H1 (cell line): ENCODE measurements around the gene SYP. TPM values are rescaled to one million over a fixed set of nuclear protein-coding genes. Genes with fewer than 3 reads are reported as not detected.

Experiments
- CTCF ChIA-PET: fragments of 300-600 bp; sonication (Branson Sonifier 250); formaldehyde crosslinking; loops from one replicate; lab custom pipeline; 2021; ENCODE audit not compliant: partially characterized antibody; lab: Charles Lee
- POLR2A ChIA-PET: fragments of 300-600 bp; sonication (Branson Sonifier 250); formaldehyde crosslinking; loops from one replicate; lab custom pipeline; 2021; ENCODE audit warnings: inconsistent platforms; ENCODE audit not compliant: partially characterized antibody; lab: Charles Lee
- DNase-seq, 2 experiments: peaks; one replicate each; pipeline versions ENCODE4 v3.0.0 to v3.0.0-alpha.2; 2010 to 2022; ENCODE audit warnings: low spot score in 2 of 2, low read depth in 1 of 2, mixed read lengths in 1 of 2
- FAIRE-seq: peaks from 2 replicates; lab custom pipeline; 2011; peaks lifted over from hg19 to GRCh38; lab: Jason Lieb, UNC
- H2AFZ ChIP-seq: 2 replicates; pipeline ENCODE4 v1.8.1; 2012; ENCODE audit warnings: low read length, inconsistent platforms
- H2AK5ac ChIP-seq: 2 replicates; pipeline ENCODE4 v1.6.1; 2013; ENCODE audit warnings: low read depth, low read length
- H2BK120ac ChIP-seq: replicated peaks from 2 replicates; pipeline ENCODE3; 2013; ENCODE audit warnings: low read depth, low read length, inconsistent platforms
- H2BK12ac ChIP-seq: 2 replicates; pipeline ENCODE4 v1.6.1; 2013; ENCODE audit warnings: low read depth, low read length
- H2BK15ac ChIP-seq: 2 replicates; pipeline ENCODE4 v1.6.1; 2013; ENCODE audit warnings: low read length
- H2BK20ac ChIP-seq: 2 replicates; pipeline ENCODE4 v1.6.1; 2013; ENCODE audit warnings: low read length
- H2BK5ac ChIP-seq: 2 replicates; pipeline ENCODE4 v1.6.1; 2013; ENCODE audit warnings: low read depth, low read length
- H3K14ac ChIP-seq: 2 replicates; pipeline ENCODE4 v1.6.1; 2013; ENCODE audit warnings: inconsistent platforms; ENCODE audit not compliant: insufficient read length
- H3K18ac ChIP-seq: 2 replicates; pipeline ENCODE4 v1.6.1; 2013; ENCODE audit warnings: low read length; ENCODE audit errors: extremely low read depth
- H3K23ac ChIP-seq: 2 replicates; pipeline ENCODE4 v1.6.1; 2013; ENCODE audit warnings: inconsistent platforms; ENCODE audit not compliant: insufficient read length
- H3K23me2 ChIP-seq: 2 replicates; pipeline ENCODE4 v1.6.1; 2013; ENCODE audit warnings: low read depth, low read length
- H3K27ac ChIP-seq: 2 replicates; pipeline ENCODE4 v1.6.1; 2011; ENCODE audit warnings: low read depth, low read length, inconsistent platforms
- H3K27me3 ChIP-seq, 4 experiments: replicated peaks in 1 of 4; 1 replicate in 1 of 4; 2 replicates in 3 of 4; pipeline versions ENCODE4 v1.6.1 to v1.8.1; 2011 to 2013; ENCODE audit warnings: low read length in 3 of 4, mild to moderate bottlenecking in 3 of 4, inconsistent platforms in 2 of 4, mixed read lengths in 2 of 4, moderate library complexity in 1 of 4; ENCODE audit not compliant: control insufficient read depth in 3 of 4, insufficient read depth in 3 of 4; ENCODE audit errors: extremely low read depth in 1 of 4
- H3K36me3 ChIP-seq, 4 experiments: 2 replicates each; pipeline versions ENCODE4 v1.6.1 to v1.8.1; 2011 to 2013; ENCODE audit warnings: mild to moderate bottlenecking in 4 of 4, low read length in 3 of 4, moderate library complexity in 2 of 4, control low read depth in 1 of 4, inconsistent platforms in 1 of 4; ENCODE audit not compliant: insufficient read depth in 4 of 4, control insufficient read depth in 2 of 4
- H3K4ac ChIP-seq: replicated peaks from 2 replicates; pipeline ENCODE3; 2013; ENCODE audit warnings: low read length, low read depth, mixed read lengths, inconsistent platforms; ENCODE audit not compliant: insufficient read length
- H3K4me1 ChIP-seq, 4 experiments: replicated peaks in 1 of 4; 1 replicate in 1 of 4; 2 replicates in 3 of 4; pipeline versions ENCODE4 v1.6.1 to v1.8.1; 2011 to 2013; ENCODE audit warnings: low read length in 3 of 4, inconsistent platforms in 2 of 4, mixed read lengths in 1 of 4; ENCODE audit not compliant: insufficient read depth in 4 of 4, control insufficient read depth in 3 of 4
- H3K4me2 ChIP-seq, 2 experiments: 2 replicates each; pipeline versions ENCODE4 v1.6.1 to v1.8.1; 2011 to 2013; ENCODE audit warnings: low read depth in 2 of 2, low read length in 2 of 2, control low read depth in 1 of 2, inconsistent platforms in 1 of 2, mild to moderate bottlenecking in 1 of 2; ENCODE audit not compliant: insufficient read depth in 1 of 2
- H3K4me3 ChIP-seq, 4 experiments: fragments of 200-600, 300-600 bp in 1 of 4; sonication (generic), shearing (Covaris generic), sonication (Bioruptor Twin) in 1 of 4; 2 replicates each; pipeline versions ENCODE4 v1.5.1 to v1.8.1; 2011 to 2016; ENCODE audit warnings: low read length in 4 of 4, low read depth in 3 of 4, control low read depth in 2 of 4, inconsistent platforms in 2 of 4, mild to moderate bottlenecking in 2 of 4, mixed read lengths in 1 of 4, moderate library complexity in 1 of 4; ENCODE audit not compliant: insufficient read depth in 2 of 4; ENCODE audit errors: extremely low read depth in 1 of 4
- H3K56ac ChIP-seq: replicated peaks from 2 replicates; pipeline ENCODE3; 2013; ENCODE audit warnings: low read depth, mild to moderate bottlenecking, mixed read lengths, low read length, inconsistent platforms; ENCODE audit not compliant: insufficient read length
- H3K79me1 ChIP-seq: 2 replicates; pipeline ENCODE4 v1.6.1; 2013; ENCODE audit warnings: low read depth, low read length, control low read depth
- H3K79me2 ChIP-seq, 2 experiments: 2 replicates each; pipeline versions ENCODE4 v1.6.1 to v1.8.1; 2012 to 2013; ENCODE audit warnings: low read length in 2 of 2, mild to moderate bottlenecking in 2 of 2, inconsistent platforms in 1 of 2; ENCODE audit not compliant: insufficient read depth in 2 of 2, control insufficient read depth in 1 of 2
- H3K9ac ChIP-seq, 4 experiments: replicated peaks in 1 of 4; 1 replicate in 1 of 4; 2 replicates in 3 of 4; pipeline versions ENCODE4 v1.6.1 to v1.8.1; 2011 to 2013; ENCODE audit warnings: low read depth in 3 of 4, low read length in 3 of 4, control low read depth in 2 of 4, mild to moderate bottlenecking in 2 of 4, moderate library complexity in 2 of 4, inconsistent platforms in 1 of 4; ENCODE audit errors: extremely low read depth in 1 of 4
- H3K9me3 ChIP-seq, 2 experiments: 2 replicates each; pipeline versions ENCODE4 v1.6.1 to v1.8.1; 2012 to 2013; ENCODE audit warnings: mild to moderate bottlenecking in 2 of 2, moderate library complexity in 2 of 2, control low read depth in 1 of 2, inconsistent platforms in 1 of 2, low read depth in 1 of 2, low read length in 1 of 2, mixed read lengths in 1 of 2; ENCODE audit not compliant: insufficient read depth in 2 of 2
- H4K20me1 ChIP-seq, 2 experiments: replicated peaks in 1 of 2; 2 replicates each; pipeline versions ENCODE3 to v1.8.1; 2011 to 2013; ENCODE audit warnings: inconsistent platforms in 2 of 2, low read length in 2 of 2, mild to moderate bottlenecking in 1 of 2; ENCODE audit not compliant: insufficient read depth in 2 of 2, control insufficient read depth in 1 of 2
- H4K5ac ChIP-seq: 2 replicates; pipeline ENCODE4 v1.6.1; 2013; ENCODE audit warnings: low read length, low read depth, mixed read lengths, inconsistent platforms; ENCODE audit not compliant: insufficient read length
- H4K8ac ChIP-seq: 2 replicates; pipeline ENCODE4 v1.8.0; 2013; ENCODE audit warnings: mild to moderate bottlenecking, moderate library complexity, low read length, inconsistent platforms; ENCODE audit not compliant: insufficient read depth; ENCODE audit errors: extremely low read depth
- H4K91ac ChIP-seq: replicated peaks from 2 replicates; pipeline ENCODE3; 2013; ENCODE audit warnings: low read length, mixed read lengths, inconsistent platforms; ENCODE audit not compliant: insufficient read length
- MAFK ChIP-seq: IDR thresholded peaks from 2 replicates; pipeline ENCODE4 v1.6.1; 2012; ENCODE audit warnings: low read depth, mild to moderate bottlenecking, improper control_type of control experiment, low read length
- POLR2A ChIP-seq, 2 experiments: IDR thresholded peaks; 1 replicate in 1 of 2; 2 replicates in 1 of 2; pipeline ENCODE4 v1.6.1; 2011; ENCODE audit warnings: low read depth in 2 of 2, low read length in 2 of 2, mild to moderate bottlenecking in 2 of 2; ENCODE audit errors: control extremely low read depth in 1 of 2
- POLR2AphosphoS5 ChIP-seq: IDR thresholded peaks from 2 replicates; pipeline ENCODE4 v1.6.1; 2011; ENCODE audit warnings: low read depth, low read length
- SAP30 ChIP-seq: fragments of 300-600 bp; sonication (generic); IDR thresholded peaks from 2 replicates; pipeline ENCODE4 v1.7.1; 2012; ENCODE audit warnings: low read length, moderate library complexity, mild to moderate bottlenecking, inconsistent platforms; ENCODE audit not compliant: insufficient read depth, insufficient replicate concordance
- SP4 ChIP-seq: IDR thresholded peaks from 2 replicates; pipeline ENCODE4 v1.6.1; 2012; ENCODE audit warnings: low read length, inconsistent platforms
- WGBS, 2 experiments: shearing (Covaris generic) in 1 of 2; methylation state at CpG; one replicate each; pipeline versions ENCODE4 v1.1.6 to v1.1.7; 2013 to 2015; ENCODE audit warnings: low lambda C conversion rate in 2 of 2, mixed read lengths in 2 of 2, inconsistent platforms in 1 of 2, low coverage in 1 of 2, missing lambda C conversion rate in 1 of 2; ENCODE audit not compliant: insufficient replicate concordance in 2 of 2, insufficient coverage in 1 of 2, insufficient read length in 1 of 2; ENCODE audit errors: extremely low coverage in 1 of 2, missing lambda C conversion rate in 1 of 2; 5-methylcytosine and 5-hydroxymethylcytosine counted together
- polyA plus RNA-seq, 7 experiments: library from polyadenylated mRNA; depleted of rRNA in 3 of 7; stranded (reverse) in 5 of 7; unstranded in 2 of 7; fragments of >200 nt in 5 of 7; fragments of 200-250 nt in 2 of 7; gene quantifications; 1 replicate in 5 of 7; 2 replicates in 1 of 7; 4 replicates in 1 of 7; pipeline versions ENCODE4 v1.2.1 to v1.2.3, GENCODE V29; 2011 to 2013; ENCODE audit warnings: missing spikeins in 2 of 7, mixed read lengths in 2 of 7
- total RNA-seq: library from RNA; stranded (reverse); fragmentation: NEBNext Ultra II Directional; extraction: Animal tissue kit (Norgen Biotek cat#: 25700); gene quantifications from 2 replicates; pipeline ENCODE4 v1.2.1, GENCODE V29; 2021
- TF ChIP-seq, protein P1 (sequence below), 3 experiments: IDR thresholded peaks; 1 replicate in 2 of 3; 2 replicates in 1 of 3; pipeline versions ENCODE4 v1.5.1 to v1.6.1; 2011; ENCODE audit warnings: low read length in 3 of 3, mild to moderate bottlenecking in 3 of 3, inconsistent platforms in 2 of 3, low read depth in 1 of 3, moderate library complexity in 1 of 3; ENCODE audit not compliant: insufficient read depth in 1 of 3; ENCODE audit errors: control extremely low read depth in 1 of 3
- TF ChIP-seq, protein P2 (sequence below): IDR thresholded peaks from 2 replicates; pipeline ENCODE4 v1.6.1; 2012; ENCODE audit warnings: inconsistent platforms

Gene SYP
- total and polyA plus RNA-seq, 2 of the 8 experiments (the other 6 are each of a cell fraction or from before 2014, with no cell fraction given): 4.3 to 10.8 TPM

GRCh38 chrX:49208399-49208798, 8.4 kb upstream of the SYP start:
- Histone ChIP-seq H3K9me3 (no peaks in the 10 kb centered on the region), H2BK15ac (no peak overlapping the region), H4K91ac (no peak overlapping the region), H3K9ac (no peak overlapping the region), H2BK20ac (no peak overlapping the region), H3K79me1 (no peaks in the 10 kb centered on the region), H2BK120ac (no peak overlapping the region), H3K23ac (no peak overlapping the region), H3K4me3 (no peak overlapping the region), H3K36me3 (no peaks in the 10 kb centered on the region), H3K4me1 (peaks cover 0 to 11% (median 2%) of the 10 kb centered on the region in 4 experiments; a peak in 2 of 7 replicates), H4K8ac (no peak overlapping the region), H3K4ac (no peak overlapping the region), H2BK5ac (no peak overlapping the region), H2AFZ (no peak overlapping the region), H3K14ac (no peak overlapping the region), H4K20me1 (no peaks in the 10 kb centered on the region), H3K4me2 (no peak overlapping the region), H4K5ac (no peak overlapping the region), H3K56ac (no peak overlapping the region), H3K79me2 (no peaks in the 10 kb centered on the region), H2AK5ac (no peak overlapping the region), H2BK12ac (no peak overlapping the region), H3K27ac (no peak overlapping the region), H3K23me2 (no peaks in the 10 kb centered on the region), H3K18ac (no peak overlapping the region), H3K27me3 (no peaks in the 10 kb centered on the region)
- FAIRE-seq: no peak
- CTCF ChIA-PET: interaction anchor here (4.6 kb wide), 1 partner anchor 16 kb away, joined by 22 read pairs; no protein-coding TSS in a partner anchor
- WGBS, 2 experiments: no CpG with 5 or more reads among the region's 5 CpGs
- POLR2A ChIA-PET: interaction anchor here (1.0 kb wide), 1 partner anchor 16 kb away, joined by 3 read pairs; no protein-coding TSS in a partner anchor
- no peak for DNase-seq
- TF ChIP-seq POLR2AphosphoS5: no peak
- TF ChIP-seq SAP30: no peak
- no peak for TF ChIP-seq MAFK
- no peak for TF ChIP-seq POLR2A (IDR thresholded peaks at IDR 0.05; ENCODE audit: control extremely low read depth in 1 of 2, low read depth in 2 of 2, low read length in 2 of 2)
- TF ChIP-seq SP4: no peak
- TF ChIP-seq, protein P1, sequence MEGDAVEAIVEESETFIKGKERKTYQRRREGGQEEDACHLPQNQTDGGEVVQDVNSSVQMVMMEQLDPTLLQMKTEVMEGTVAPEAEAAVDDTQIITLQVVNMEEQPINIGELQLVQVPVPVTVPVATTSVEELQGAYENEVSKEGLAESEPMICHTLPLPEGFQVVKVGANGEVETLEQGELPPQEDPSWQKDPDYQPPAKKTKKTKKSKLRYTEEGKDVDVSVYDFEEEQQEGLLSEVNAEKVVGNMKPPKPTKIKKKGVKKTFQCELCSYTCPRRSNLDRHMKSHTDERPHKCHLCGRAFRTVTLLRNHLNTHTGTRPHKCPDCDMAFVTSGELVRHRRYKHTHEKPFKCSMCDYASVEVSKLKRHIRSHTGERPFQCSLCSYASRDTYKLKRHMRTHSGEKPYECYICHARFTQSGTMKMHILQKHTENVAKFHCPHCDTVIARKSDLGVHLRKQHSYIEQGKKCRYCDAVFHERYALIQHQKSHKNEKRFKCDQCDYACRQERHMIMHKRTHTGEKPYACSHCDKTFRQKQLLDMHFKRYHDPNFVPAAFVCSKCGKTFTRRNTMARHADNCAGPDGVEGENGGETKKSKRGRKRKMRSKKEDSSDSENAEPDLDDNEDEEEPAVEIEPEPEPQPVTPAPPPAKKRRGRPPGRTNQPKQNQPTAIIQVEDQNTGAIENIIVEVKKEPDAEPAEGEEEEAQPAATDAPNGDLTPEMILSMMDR (IDR thresholded peaks at IDR 0.05; ENCODE audit: control extremely low read depth in 1 of 3, insufficient read depth in 1 of 3, low read depth in 1 of 3, low read length in 3 of 3): no peak
- TF ChIP-seq, protein P2, sequence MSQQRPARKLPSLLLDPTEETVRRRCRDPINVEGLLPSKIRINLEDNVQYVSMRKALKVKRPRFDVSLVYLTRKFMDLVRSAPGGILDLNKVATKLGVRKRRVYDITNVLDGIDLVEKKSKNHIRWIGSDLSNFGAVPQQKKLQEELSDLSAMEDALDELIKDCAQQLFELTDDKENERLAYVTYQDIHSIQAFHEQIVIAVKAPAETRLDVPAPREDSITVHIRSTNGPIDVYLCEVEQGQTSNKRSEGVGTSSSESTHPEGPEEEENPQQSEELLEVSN: no peak
